H9 (cell line): ENCODE results near the gene CORO1C. TPM values are rescaled to one million over a fixed set of nuclear protein-coding genes. Genes with fewer than 3 reads are reported as not detected.

ENCODE experiments used
- DNase-seq: peaks from one replicate; pipeline ENCODE4 v3.0.0-alpha.2; 2017
- H2AFZ ChIP-seq: one replicate; pipeline ENCODE4 v1.6.1; 2013; ENCODE audit warnings: mild to moderate bottlenecking, low read length, control low read depth, moderate library complexity
- H2AK5ac ChIP-seq: 2 replicates; pipeline ENCODE4 v1.6.1; 2013; ENCODE audit warnings: low read length, control low read depth, mixed read lengths; ENCODE audit not compliant: insufficient read length
- H2BK120ac ChIP-seq: one replicate; pipeline ENCODE4 v1.6.1; 2013; ENCODE audit warnings: low read depth, mild to moderate bottlenecking, low read length, control low read depth, inconsistent platforms; ENCODE audit not compliant: poor library complexity, severe bottlenecking
- H2BK12ac ChIP-seq: 2 replicates; pipeline ENCODE4 v1.6.1; 2013; ENCODE audit warnings: low read length, control low read depth, mixed read lengths, low read depth; ENCODE audit not compliant: insufficient read length
- H2BK15ac ChIP-seq: 2 replicates; pipeline ENCODE4 v1.6.1; 2013; ENCODE audit warnings: low read depth, low read length, control low read depth
- H2BK20ac ChIP-seq: one replicate; pipeline ENCODE4 v1.6.1; 2013; ENCODE audit warnings: low read depth, mild to moderate bottlenecking, low read length, control low read depth, inconsistent platforms; ENCODE audit not compliant: poor library complexity, severe bottlenecking
- H2BK5ac ChIP-seq: 2 replicates; pipeline ENCODE4 v1.6.1; 2013; ENCODE audit warnings: low read length, control low read depth, mixed read lengths; ENCODE audit not compliant: insufficient read length
- H3K14ac ChIP-seq: 2 replicates; pipeline ENCODE4 v1.6.1; 2013; ENCODE audit warnings: low read length, control low read depth; ENCODE audit not compliant: insufficient read depth
- H3K18ac ChIP-seq: 2 replicates; pipeline ENCODE4 v1.6.1; 2013; ENCODE audit warnings: low read depth, mild to moderate bottlenecking, mixed read lengths, low read length, control low read depth; ENCODE audit not compliant: insufficient read length
- H3K23ac ChIP-seq: 2 replicates; pipeline ENCODE4 v1.6.1; 2013; ENCODE audit warnings: low read length, control low read depth, mixed read lengths, low read depth; ENCODE audit not compliant: insufficient read length
- H3K23me2 ChIP-seq: 2 replicates; pipeline ENCODE4 v1.6.1; 2013; ENCODE audit warnings: low read depth, mild to moderate bottlenecking, mixed read lengths, low read length, control low read depth; ENCODE audit not compliant: insufficient read length, poor library complexity, severe bottlenecking
- H3K27ac ChIP-seq: 2 replicates; pipeline ENCODE4 v1.5.1; 2013; ENCODE audit warnings: low read length, control low read depth, mixed read lengths, low read depth; ENCODE audit not compliant: insufficient read length
- H3K27me3 ChIP-seq: 2 replicates; pipeline ENCODE4 v1.6.1; 2013; ENCODE audit warnings: low read length, control low read depth, inconsistent platforms; ENCODE audit not compliant: insufficient read depth
- H3K4ac ChIP-seq: 2 replicates; pipeline ENCODE4 v1.6.1; 2013; ENCODE audit warnings: low read depth, mild to moderate bottlenecking, control low read depth, inconsistent platforms, low read length, moderate library complexity
- H3K4me1 ChIP-seq: 2 replicates; pipeline ENCODE4 v1.6.1; 2013; ENCODE audit warnings: low read length, control low read depth, inconsistent platforms; ENCODE audit not compliant: insufficient read depth
- H3K4me2 ChIP-seq: 2 replicates; pipeline ENCODE4 v1.6.1; 2013; ENCODE audit warnings: low read length, control low read depth, mixed read lengths; ENCODE audit not compliant: insufficient read length, insufficient read depth
- H3K56ac ChIP-seq: 2 replicates; pipeline ENCODE4 v1.6.1; 2013; ENCODE audit warnings: low read depth, mild to moderate bottlenecking, mixed read lengths, low read length, control low read depth; ENCODE audit not compliant: insufficient read length
- H3K79me1 ChIP-seq: 2 replicates; pipeline ENCODE4 v1.6.1; 2013; ENCODE audit warnings: low read depth, mild to moderate bottlenecking, moderate library complexity, low read length, control low read depth, inconsistent platforms; ENCODE audit not compliant: insufficient read depth, poor library complexity, severe bottlenecking
- H3K79me2 ChIP-seq: 2 replicates; pipeline ENCODE4 v1.6.1; 2013; ENCODE audit warnings: low read length, control low read depth, inconsistent platforms; ENCODE audit not compliant: insufficient read depth
- H3K9ac ChIP-seq: 2 replicates; pipeline ENCODE4 v1.6.1; 2013; ENCODE audit warnings: low read length, control low read depth, mixed read lengths; ENCODE audit not compliant: insufficient read length; ENCODE audit errors: extremely low read depth
- H3K9me3 ChIP-seq: one replicate; pipeline ENCODE4 v1.6.1; 2013; ENCODE audit warnings: low read depth, low read length, inconsistent platforms; ENCODE audit not compliant: control insufficient read depth
- H3T11ph ChIP-seq: one replicate; pipeline ENCODE4 v1.6.1; 2013; ENCODE audit warnings: mild to moderate bottlenecking, low read length, control low read depth, inconsistent platforms
- H4K20me1 ChIP-seq: one replicate; pipeline ENCODE4 v1.6.1; 2013; ENCODE audit not compliant: control insufficient read depth, insufficient read length, insufficient read depth
- H4K5ac ChIP-seq: 2 replicates; pipeline ENCODE4 v1.6.1; 2013; ENCODE audit warnings: low read depth, mild to moderate bottlenecking, mixed read lengths, low read length, control low read depth; ENCODE audit not compliant: insufficient read length
- H4K8ac ChIP-seq: replicated peaks from 2 replicates; pipeline ENCODE4 v1.6.1; 2013; ENCODE audit warnings: low read length, control low read depth, mixed read lengths, low read depth; ENCODE audit not compliant: insufficient read length
- H4K91ac ChIP-seq: 2 replicates; pipeline ENCODE4 v1.6.1; 2013; ENCODE audit warnings: low read depth, mild to moderate bottlenecking, moderate library complexity, mixed read lengths, low read length, control low read depth; ENCODE audit not compliant: insufficient read length
- H3K27ac Mint-ChIP-seq, 3 experiments: 2 replicates in 2 of 3; 3 replicates in 1 of 3; pipeline ENCODE4 v1.8.0; 2020 to 2021; ENCODE audit warnings: mixed read lengths in 3 of 3, mild to moderate bottlenecking in 1 of 3, moderate library complexity in 1 of 3
- H3K27me3 Mint-ChIP-seq: 2 replicates; pipeline ENCODE4 v1.8.0; 2021; ENCODE audit warnings: low read depth, mild to moderate bottlenecking, moderate library complexity, mixed read lengths
- H3K36me3 Mint-ChIP-seq, 3 experiments: 2 replicates in 2 of 3; 3 replicates in 1 of 3; pipeline ENCODE4 v1.8.0; 2020 to 2021; ENCODE audit warnings: low read depth in 3 of 3, mixed read lengths in 3 of 3; ENCODE audit not compliant: insufficient read depth in 1 of 3
- H3K4me1 Mint-ChIP-seq, 2 experiments: 2 replicates each; pipeline ENCODE4 v1.8.0; 2020; ENCODE audit warnings: mixed read lengths in 2 of 2
- H3K4me3 Mint-ChIP-seq, 2 experiments: 2 replicates in 1 of 2; 3 replicates in 1 of 2; pipeline ENCODE4 v1.8.0; 2020 to 2021; ENCODE audit warnings: mild to moderate bottlenecking in 2 of 2, mixed read lengths in 2 of 2, moderate library complexity in 1 of 2
- H3K9me3 Mint-ChIP-seq, 2 experiments: 2 replicates in 1 of 2; 3 replicates in 1 of 2; pipeline ENCODE4 v1.8.0; 2020; ENCODE audit warnings: mild to moderate bottlenecking in 2 of 2, mixed read lengths in 2 of 2, moderate library complexity in 1 of 2
- CTCF ChIP-seq: fragments of 200-600 bp; sonication (generic); conservative IDR thresholded peaks from 3 replicates; pipeline ENCODE4 v1.8.0; 2021; ENCODE audit warnings: antibody characterized with exemption, mild to moderate bottlenecking
- WGBS: extraction: QIAGEN DNeasy Blood & Tissue Kit; methylation state at CpG from one replicate; pipeline ENCODE4 v1.1.7; 2013; ENCODE audit warnings: missing lambda C conversion rate, low lambda C conversion rate, mixed read lengths; ENCODE audit not compliant: insufficient read length; ENCODE audit errors: extremely low coverage; 5-methylcytosine and 5-hydroxymethylcytosine counted together
- total RNA-seq: library from RNA; stranded (reverse); gene quantifications from 2 replicates; pipeline ENCODE4 v1.2.1, GENCODE V29; 2021

The CORO1C gene
- total RNA-seq, 1 experiment from 2014 or later = 154 TPM

GRCh38 chr12:108744021-108744897 is 12.9 kb upstream of the CORO1C start:
- no peak overlapping the region for H2AFZ ChIP-seq
- no CpG with 5 or more reads among the region's 5 CpGs for WGBS
- no peak overlapping the region for H3K27ac Mint-ChIP-seq

More at GRCh38 chr12:108744021-108744897, 12.9 kb upstream of the CORO1C start:
- Histone ChIP-seq H3T11ph (no peak overlapping the region), H3K4ac (no peak overlapping the region), H3K4me2 (no peak overlapping the region), H2BK15ac (no peak overlapping the region), H3K23ac (no peak overlapping the region), H2BK120ac (no peak overlapping the region), H2BK5ac (no peak overlapping the region), H4K20me1 (no peaks in the 10 kb centered on the region), H4K8ac (no peak overlapping the region), H3K79me1 (no peaks in the 10 kb centered on the region), H2BK12ac (no peak overlapping the region), H3K9me3 (no peaks in the 10 kb centered on the region), H3K23me2 (no peaks in the 10 kb centered on the region), H3K27me3 (no peaks in the 10 kb centered on the region), H3K18ac (no peak overlapping the region), H3K14ac (no peak overlapping the region), H2BK20ac (no peak overlapping the region), H3K79me2 (no peaks in the 10 kb centered on the region), H3K56ac (no peak overlapping the region), H3K4me1 (no peaks in the 10 kb centered on the region), H2AK5ac (no peak overlapping the region), H3K27ac (no peak overlapping the region), H4K5ac (no peak overlapping the region), H3K9ac (no peak overlapping the region), H4K91ac (no peak overlapping the region)
- TF ChIP-seq CTCF = no peak
- DNase-seq = no peak
- H3K4me3 Mint-ChIP-seq = no peak overlapping the region
- H3K27me3 Mint-ChIP-seq = no peaks in the 10 kb centered on the region
- no peaks in the 10 kb centered on the region for H3K4me1 Mint-ChIP-seq
- H3K36me3 Mint-ChIP-seq = no peaks in the 10 kb centered on the region
- H3K9me3 Mint-ChIP-seq = peaks cover 0 to 3% of the 10 kb centered on the region in 2 experiments; a peak in 2 of 5 replicates
